GM12878 (cell line): ENCODE measurements around the gene NRN1L. TPM values are rescaled to one million over a fixed set of nuclear protein-coding genes. Genes with fewer than 3 reads are reported as not detected.

Experiments
- ATAC-seq: fragments of 200-7000 bp; cut with Tn5 transposase; 3 replicates; pipeline ENCODE4 v1.9.1; 2020; ENCODE audit warnings: mild to moderate bottlenecking, moderate library complexity
- BruUV-seq: library from RNA; stranded (reverse); fragments of 400-500 nt; replicated peaks from 2 replicates; lab custom pipeline; 2021; lab: Mats Ljungman, UMichigan
- CTCF ChIA-PET: fragments of 300-600 bp; sonication (Branson Sonifier 250); formaldehyde crosslinking; extraction: SDS; loops from one replicate; lab custom pipeline; 2021; ENCODE audit warnings: inconsistent platforms; lab: Yijun Ruan, JAX
- POLR2A ChIA-PET: fragments of 350-600 bp; formaldehyde crosslinking; extraction: SDS; loops from one replicate; lab custom pipeline; 2021; ENCODE audit warnings: inconsistent platforms; lab: Charles Lee
- RAD21 ChIA-PET: fragments of 300-600 bp; sonication (Branson Sonifier 250); formaldehyde crosslinking; loops from one replicate; lab custom pipeline; 2023; ENCODE audit warnings: antibody characterized with exemption; ENCODE audit not compliant: unreplicated experiment; lab: Charles Lee
- SMC1A ChIA-PET: fragments of 300-600 bp; sonication (Branson Sonifier 250); formaldehyde crosslinking; loops from one replicate; lab custom pipeline; 2023; ENCODE audit not compliant: unreplicated experiment, uncharacterized antibody; lab: Charles Lee
- DNase-seq: peaks from one replicate; pipeline ENCODE4 v3.0.0-alpha.2; 2011; ENCODE audit warnings: low read depth, low spot score
- FAIRE-seq: peaks from 3 replicates; lab custom pipeline; 2011; peaks lifted over from hg19 to GRCh38; lab: Jason Lieb, UNC
- H2AFZ ChIP-seq: 2 replicates; pipeline ENCODE4 v1.6.0; 2011; ENCODE audit warnings: low read depth, low read length, control low read depth; ENCODE audit not compliant: control insufficient read depth
- H3K27ac ChIP-seq: 2 replicates; pipeline ENCODE4 v1.5.1; 2011; ENCODE audit warnings: control low read depth; ENCODE audit not compliant: control insufficient read depth, insufficient read depth
- H3K27me3 ChIP-seq, 2 experiments: replicated peaks in 1 of 2; 2 replicates each; pipeline versions ENCODE4 v1.6.0 to v1.6.1; 2011; ENCODE audit warnings: low read length in 1 of 2; ENCODE audit not compliant: control insufficient read depth in 2 of 2, insufficient read depth in 2 of 2
- H3K36me3 ChIP-seq, 2 experiments: 2 replicates each; pipeline ENCODE4 v1.5.1; 2011; ENCODE audit warnings: low read length in 1 of 2; ENCODE audit not compliant: control insufficient read depth in 2 of 2, insufficient read depth in 2 of 2
- H3K4me1 ChIP-seq: 2 replicates; pipeline ENCODE4 v1.6.1; 2011; ENCODE audit warnings: mild to moderate bottlenecking, low read length, moderate library complexity, mixed read lengths; ENCODE audit not compliant: control insufficient read depth, insufficient read depth
- H3K4me2 ChIP-seq: 2 replicates; pipeline ENCODE4 v1.6.0; 2011; ENCODE audit warnings: control low read depth; ENCODE audit not compliant: control insufficient read depth, insufficient read depth
- H3K4me3 ChIP-seq: fragments of 200-600 bp; sonication (generic); 2 replicates; pipeline ENCODE4 v1.5.1; 2016
- H3K79me2 ChIP-seq: 2 replicates; pipeline ENCODE4 v1.6.0; 2011; ENCODE audit warnings: low read length; ENCODE audit not compliant: control insufficient read depth, insufficient read depth
- H3K9ac ChIP-seq: 2 replicates; pipeline ENCODE4 v1.8.0; 2011; ENCODE audit warnings: low read length, control low read depth, mixed read lengths; ENCODE audit not compliant: control insufficient read depth, insufficient read depth
- H3K9me3 ChIP-seq: replicated peaks from 3 replicates; pipeline ENCODE4 v1.5.1; 2011; ENCODE audit warnings: mild to moderate bottlenecking, low read length; ENCODE audit not compliant: control insufficient read depth, insufficient read depth
- H4K20me1 ChIP-seq: 2 replicates; pipeline ENCODE4 v1.6.0; 2011; ENCODE audit not compliant: control insufficient read depth, insufficient read depth
- CBX3 ChIP-seq: fragments of 200-600 bp; sonication (generic); IDR thresholded peaks from 2 replicates; pipeline ENCODE4 v1.6.1; 2016; ENCODE audit warnings: low read depth, borderline replicate concordance
- EGR1 ChIP-seq, 2 experiments: IDR thresholded peaks; 1 replicate in 1 of 2; 2 replicates in 1 of 2; pipeline ENCODE4 v1.6.1; 2011 to 2012; ENCODE audit warnings: low read depth in 2 of 2, low read length in 2 of 2, borderline replicate concordance in 1 of 2, mild to moderate bottlenecking in 1 of 2, moderate library complexity in 1 of 2
- EZH2 ChIP-seq: IDR thresholded peaks from 2 replicates; pipeline ENCODE4 v1.6.1; 2012; ENCODE audit warnings: low read depth, mild to moderate bottlenecking, control low read depth, inconsistent platforms, low read length, borderline replicate concordance; ENCODE audit not compliant: control insufficient read depth
- KAT2A ChIP-seq: conservative IDR thresholded peaks from 2 replicates; pipeline ENCODE4 v1.6.1; 2011; ENCODE audit warnings: low read depth, low read length; ENCODE audit not compliant: control insufficient read depth
- MEF2A ChIP-seq: IDR thresholded peaks from 2 replicates; pipeline ENCODE4 v1.6.1; 2011; ENCODE audit warnings: low read depth, mild to moderate bottlenecking, low read length, moderate library complexity; ENCODE audit not compliant: insufficient read depth
- POLR2A ChIP-seq: IDR thresholded peaks from 2 replicates; pipeline ENCODE4 v1.6.1; 2011; ENCODE audit warnings: low read depth, mild to moderate bottlenecking, low read length
- RAD51 ChIP-seq: fragments of 450-650 bp; IDR thresholded peaks from 2 replicates; pipeline ENCODE4 v1.6.1; 2016; ENCODE audit warnings: moderate library complexity, mild to moderate bottlenecking, inconsistent platforms
- RBBP5 ChIP-seq: fragments of 200-600 bp; sonication (generic); conservative IDR thresholded peaks from 2 replicates; pipeline ENCODE4 v1.6.1; 2016
- SIN3A ChIP-seq: IDR thresholded peaks from 2 replicates; pipeline ENCODE4 v1.6.1; 2012; ENCODE audit warnings: low read depth, low read length, improper control_type of control experiment
- ZNF274 ChIP-seq: IDR thresholded peaks from one replicate; pipeline ENCODE4 v1.8.0; 2011; ENCODE audit not compliant: insufficient read length, insufficient read depth
- ZNF384 ChIP-seq: IDR thresholded peaks from 2 replicates; pipeline ENCODE4 v1.6.1; 2012; ENCODE audit warnings: low read depth, mild to moderate bottlenecking, low read length, improper control_type of control experiment, borderline replicate concordance
- WGBS: methylation state at CpG from one replicate; pipeline ENCODE4 v1.1.6; 2016; ENCODE audit warnings: low lambda C conversion rate; ENCODE audit not compliant: insufficient replicate concordance, insufficient coverage; ENCODE audit errors: missing lambda C conversion rate; 5-methylcytosine and 5-hydroxymethylcytosine counted together
- in situ Hi-C: fragments of 300-500 bp; cut with MboI; formaldehyde crosslinking; loops from 9 replicates; pipeline ENCODE4 v1.14.3; 2018; ENCODE audit warnings: mixed read lengths
- intact Hi-C: fragments of 100-400 bp; cut with micrococcal nuclease; formaldehyde crosslinking; loops from one replicate; pipeline ENCODE4 v1.14.2; 2022; ENCODE audit not compliant: unreplicated experiment
- polyA plus RNA-seq, 11 experiments: library from polyadenylated mRNA; depleted of rRNA in 4 of 11; unstranded in 6 of 11; stranded (reverse) in 5 of 11; fragments of >200 nt; fragmentation: Nextera tagmentation in 4 of 11; fragmentation: Illumina TruSeq in 1 of 11; extraction: Ambion mirVana in 4 of 11; extraction: Trizol in 1 of 11; gene quantifications; 1 replicate in 1 of 11; 2 replicates in 10 of 11; pipeline versions ENCODE4 v1.2.1 to v1.2.3, GENCODE V29; 2011 to 2016; ENCODE audit warnings: inconsistent platforms in 2 of 11, missing spikeins in 2 of 11, low read depth in 1 of 11
- total RNA-seq, 4 experiments: library from RNA; depleted of rRNA in 3 of 4; stranded (reverse); fragments of >200 nt in 3 of 4; fragmentation: Illumina TruSeq in 1 of 4; extraction: Trizol in 1 of 4; gene quantifications; 2 replicates each; pipeline versions ENCODE4 v1.2.1 to v1.2.3, GENCODE V29; 2013 to 2021
- TF ChIP-seq, protein P1 (sequence below): fragments of 450-650 bp; IDR thresholded peaks from 2 replicates; pipeline ENCODE4 v1.6.1; 2017; ENCODE audit warnings: borderline replicate concordance
- TF ChIP-seq, protein P2 (sequence below): IDR thresholded peaks from 2 replicates; pipeline ENCODE4 v1.6.1; 2012; ENCODE audit warnings: low read length, inconsistent platforms

Gene NRN1L
- total and polyA plus RNA-seq, 10 of the 15 experiments (the other 5 are each of a cell fraction or from before 2014, with no cell fraction given) = 0.11 to 0.99 (median 0.28) TPM; not detected in 3

GRCh38 chr16:67930191-67930590 lies 45.5 kb downstream of the NRN1L start:
- Histone ChIP-seq H3K9ac (no peak overlapping the region), H3K4me1 (peaks cover 3% of the 10 kb centered on the region), H3K4me2 (no peak overlapping the region), H4K20me1 (no peaks in the 10 kb centered on the region), H3K9me3 (no peaks in the 10 kb centered on the region), H2AFZ (no peak overlapping the region), H3K36me3 (peaks cover 19 to 39% of the 10 kb centered on the region in 2 experiments), H3K27me3 (no peaks in the 10 kb centered on the region), H3K79me2 (peaks cover 6% of the 10 kb centered on the region), H3K4me3 (no peak overlapping the region), H3K27ac (no peak overlapping the region)
- BruUV-seq = no TSS peak
- peak; percentile 56; the same call in 1 of the 2 replicates for TF ChIP-seq POLR2A
- no peak for TF ChIP-seq ZNF274
- CTCF ChIA-PET = interaction anchor here (0.6 to 3.7 kb wide), 4 partner anchors 16 to 257 kb away, joined by 3 to 18 read pairs (median 9); partner anchors contain the start of gene NRN1L
- ATAC-seq (no peak), FAIRE-seq (no peak), DNase-seq (no peak)
- RAD21 ChIA-PET = no interaction called here
- in situ Hi-C loops = no loop called here
- WGBS = 95% methylated on average over 14 of the region's 14 CpGs
- POLR2A ChIA-PET = interaction anchor here (0.5 kb wide), 1 partner anchor 9 kb away, joined by 3 read pairs; no protein-coding TSS in a partner anchor
- intact Hi-C loops = no loop called here
- SMC1A ChIA-PET = interaction anchor here (2.5 kb wide), 1 partner anchor 113 kb away, joined by 5 read pairs; no protein-coding TSS in a partner anchor

GRCh38 chr16:67930678-67931211 lies 46.1 kb downstream of the NRN1L start:
- peaks cover 11% of the 10 kb centered on the region for H3K79me2 ChIP-seq
- no peak overlapping the region for H3K4me3 ChIP-seq
- ChIA-PET RAD21 (interaction anchor here (1.3 kb wide), 1 partner anchor 114 kb away, joined by 6 read pairs; no protein-coding TSS in a partner anchor), POLR2A (no interaction called here), SMC1A (interaction anchor here (2.5 kb wide), 1 partner anchor 114 kb away, joined by 5 read pairs; no protein-coding TSS in a partner anchor), CTCF (interaction anchor here (0.9 to 3.7 kb wide), 2 partner anchors 47 to 258 kb away, joined by 4 to 18 read pairs; no protein-coding TSS in a partner anchor)
- H2AFZ ChIP-seq = no peak overlapping the region
- H4K20me1 ChIP-seq = no peaks in the 10 kb centered on the region
- intact Hi-C loops (no loop called here), in situ Hi-C loops (no loop called here)
- 91% methylated on average over 15 of the region's 17 CpGs for WGBS
- no peak overlapping the region for H3K9ac ChIP-seq
- no peak for FAIRE-seq
- BruUV-seq = no TSS peak
- H3K4me1 ChIP-seq = peaks cover 5% of the 10 kb centered on the region
- peaks cover 21 to 39% of the 10 kb centered on the region in 2 experiments for H3K36me3 ChIP-seq
- H3K27me3 ChIP-seq = no peaks in the 10 kb centered on the region
- ATAC-seq = no peak
- no peak overlapping the region for H3K4me2 ChIP-seq
- DNase-seq = no peak
- H3K9me3 ChIP-seq = no peaks in the 10 kb centered on the region
- no peak overlapping the region for H3K27ac ChIP-seq
- TF ChIP-seq ZNF384 (no peak), SIN3A (no peak), EGR1 (IDR thresholded peaks at IDR 0.05; ENCODE audit: borderline replicate concordance in 1 of 2, low read depth in 2 of 2, low read length in 2 of 2) (no peak), CBX3 (no peak), RAD51 (no peak), MEF2A (no peak), EZH2 (no peak), RBBP5 (no peak), KAT2A (no peak)
- TF ChIP-seq, protein P1, sequence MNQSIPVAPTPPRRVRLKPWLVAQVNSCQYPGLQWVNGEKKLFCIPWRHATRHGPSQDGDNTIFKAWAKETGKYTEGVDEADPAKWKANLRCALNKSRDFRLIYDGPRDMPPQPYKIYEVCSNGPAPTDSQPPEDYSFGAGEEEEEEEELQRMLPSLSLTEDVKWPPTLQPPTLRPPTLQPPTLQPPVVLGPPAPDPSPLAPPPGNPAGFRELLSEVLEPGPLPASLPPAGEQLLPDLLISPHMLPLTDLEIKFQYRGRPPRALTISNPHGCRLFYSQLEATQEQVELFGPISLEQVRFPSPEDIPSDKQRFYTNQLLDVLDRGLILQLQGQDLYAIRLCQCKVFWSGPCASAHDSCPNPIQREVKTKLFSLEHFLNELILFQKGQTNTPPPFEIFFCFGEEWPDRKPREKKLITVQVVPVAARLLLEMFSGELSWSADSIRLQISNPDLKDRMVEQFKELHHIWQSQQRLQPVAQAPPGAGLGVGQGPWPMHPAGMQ = no peak
- TF ChIP-seq, protein P2, sequence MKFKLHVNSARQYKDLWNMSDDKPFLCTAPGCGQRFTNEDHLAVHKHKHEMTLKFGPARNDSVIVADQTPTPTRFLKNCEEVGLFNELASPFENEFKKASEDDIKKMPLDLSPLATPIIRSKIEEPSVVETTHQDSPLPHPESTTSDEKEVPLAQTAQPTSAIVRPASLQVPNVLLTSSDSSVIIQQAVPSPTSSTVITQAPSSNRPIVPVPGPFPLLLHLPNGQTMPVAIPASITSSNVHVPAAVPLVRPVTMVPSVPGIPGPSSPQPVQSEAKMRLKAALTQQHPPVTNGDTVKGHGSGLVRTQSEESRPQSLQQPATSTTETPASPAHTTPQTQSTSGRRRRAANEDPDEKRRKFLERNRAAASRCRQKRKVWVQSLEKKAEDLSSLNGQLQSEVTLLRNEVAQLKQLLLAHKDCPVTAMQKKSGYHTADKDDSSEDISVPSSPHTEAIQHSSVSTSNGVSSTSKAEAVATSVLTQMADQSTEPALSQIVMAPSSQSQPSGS = no peak
